Activated CD4-positive, alpha-beta T cell treated with anti-CD3 and anti-CD28 coated beads, Interleukin-2, amount 50 U/mL, for 48 hours (primary cell): ENCODE measurements around the gene SEH1L.
A peak's percentile ranks its signal among the peaks of the same experiment; 100 is the strongest.
"Not testable (repeated sequence)": the region's sequence is repeated elsewhere in the genome, so short reads cannot be mapped to it uniquely, and the experiment has no call there.

Experiments
- DNase-seq, 2 experiments: peaks; one replicate each; pipeline ENCODE4 v3.0.0-alpha.2; 2020

The SEH1L gene, protein sequence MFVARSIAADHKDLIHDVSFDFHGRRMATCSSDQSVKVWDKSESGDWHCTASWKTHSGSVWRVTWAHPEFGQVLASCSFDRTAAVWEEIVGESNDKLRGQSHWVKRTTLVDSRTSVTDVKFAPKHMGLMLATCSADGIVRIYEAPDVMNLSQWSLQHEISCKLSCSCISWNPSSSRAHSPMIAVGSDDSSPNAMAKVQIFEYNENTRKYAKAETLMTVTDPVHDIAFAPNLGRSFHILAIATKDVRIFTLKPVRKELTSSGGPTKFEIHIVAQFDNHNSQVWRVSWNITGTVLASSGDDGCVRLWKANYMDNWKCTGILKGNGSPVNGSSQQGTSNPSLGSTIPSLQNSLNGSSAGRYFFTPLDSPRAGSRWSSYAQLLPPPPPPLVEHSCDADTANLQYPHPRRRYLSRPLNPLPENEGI

DNA sequence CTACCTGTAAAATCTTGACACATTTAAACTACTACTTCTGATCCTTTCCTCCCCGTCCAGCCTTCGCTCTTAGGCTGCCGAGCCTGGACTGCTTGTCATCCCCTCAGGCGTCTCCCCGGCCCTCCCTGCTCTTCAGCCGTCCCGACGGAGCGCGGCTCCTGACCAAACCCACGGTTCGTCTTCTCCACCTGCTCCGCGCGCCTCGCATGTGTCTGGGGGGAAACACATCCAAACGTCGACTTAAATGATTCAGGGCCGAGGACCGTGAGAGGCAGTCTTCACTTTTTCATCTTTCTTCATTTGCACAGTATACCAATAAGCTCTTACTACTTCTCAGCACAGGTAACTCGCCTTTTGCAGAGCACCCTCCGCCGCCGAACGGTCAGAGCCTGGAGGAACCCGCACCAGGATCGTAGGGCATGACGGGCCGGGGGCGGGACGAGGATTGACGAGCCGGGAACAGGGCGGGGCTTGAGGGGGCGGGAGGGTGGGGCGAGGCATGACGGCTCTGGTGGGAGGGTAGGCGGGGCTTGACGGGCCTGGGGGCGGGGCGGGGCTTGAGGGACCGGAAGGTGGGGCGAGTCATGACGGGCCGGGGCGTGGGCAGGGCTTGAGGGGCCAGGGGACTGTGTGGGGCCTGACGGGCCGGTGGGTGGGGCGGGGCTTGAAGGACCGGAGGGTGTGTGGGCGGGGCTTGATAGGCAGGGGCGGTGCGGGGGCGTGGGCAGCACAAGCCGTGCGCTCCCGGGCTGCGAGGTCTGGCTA lies at the start of gene SEH1L:
SEH1L (plus strand) TSS at position 727 of the 765 bp plus-strand sequence. CDS start 111 bp downstream, outside the sequence.
- DNase-seq: peak; percentile 99 to 100

DNA sequence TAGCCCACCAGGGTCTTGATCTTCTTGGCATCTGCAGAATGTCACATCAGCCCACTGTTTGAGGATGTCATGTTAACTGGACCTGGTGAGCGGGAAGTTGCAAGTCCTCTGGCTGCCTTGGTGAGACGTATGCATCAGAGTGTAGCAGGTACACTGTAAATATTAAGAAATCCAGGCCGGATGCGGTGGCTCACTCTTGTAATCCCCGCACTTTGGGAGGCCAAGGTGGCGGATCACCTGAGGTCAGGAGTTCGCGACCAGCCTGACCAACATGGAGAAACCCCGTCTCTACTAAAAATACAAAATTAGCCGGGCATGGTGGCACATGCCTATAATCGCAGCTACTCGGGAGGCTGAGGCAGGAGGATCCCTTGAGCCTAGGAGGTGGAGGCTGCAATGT lies 46.6 kb upstream of the SEH1L start:
- DNase-seq: not testable (repeated sequence)

DNA sequence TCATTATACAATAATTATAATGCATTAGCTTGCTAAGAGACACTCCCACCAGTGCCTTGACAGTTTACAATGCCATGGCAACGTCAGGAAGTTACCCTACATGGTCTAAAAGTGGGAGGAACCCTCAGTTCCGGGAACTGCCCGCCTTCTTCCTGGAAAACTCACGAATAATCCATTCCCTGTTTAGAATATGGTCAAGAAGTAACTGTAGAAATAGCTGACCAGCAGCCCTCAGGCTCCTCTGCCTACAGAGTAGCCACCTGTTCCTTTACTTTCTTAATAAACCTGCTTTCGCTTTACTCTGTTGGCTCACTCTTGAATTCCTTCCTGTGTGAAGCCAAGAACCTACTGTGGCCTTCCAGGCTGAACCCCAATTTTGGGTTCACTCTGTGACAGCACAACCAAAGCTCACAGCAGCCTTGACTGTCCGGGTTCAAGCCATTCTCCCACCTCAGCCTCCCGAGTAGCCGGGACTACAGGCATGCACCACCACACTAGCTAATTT lies 43.7 kb upstream of the SEH1L start:
- peak; percentile 62 to 63 for DNase-seq

DNA sequence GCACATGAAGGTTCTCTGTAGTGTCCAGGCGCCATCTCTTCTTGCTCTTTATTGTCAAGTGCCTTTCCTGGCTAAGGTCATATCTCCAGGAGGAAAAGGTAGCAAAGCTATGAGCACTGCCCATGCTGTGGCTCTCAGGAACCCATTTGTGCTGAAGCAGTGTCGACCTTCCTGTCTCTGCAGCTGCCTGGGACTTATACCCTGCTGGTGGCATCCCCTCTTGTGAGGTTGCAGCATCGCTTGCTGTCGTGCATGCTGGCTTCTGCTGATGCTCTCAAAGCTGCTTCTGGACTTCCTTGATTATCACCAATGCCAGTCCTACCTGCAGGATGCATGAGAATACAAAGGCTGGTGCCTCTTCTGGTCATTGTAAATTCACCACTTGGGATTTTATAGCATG lies 41.7 kb upstream of the SEH1L start:
- DNase-seq: no peak

DNA sequence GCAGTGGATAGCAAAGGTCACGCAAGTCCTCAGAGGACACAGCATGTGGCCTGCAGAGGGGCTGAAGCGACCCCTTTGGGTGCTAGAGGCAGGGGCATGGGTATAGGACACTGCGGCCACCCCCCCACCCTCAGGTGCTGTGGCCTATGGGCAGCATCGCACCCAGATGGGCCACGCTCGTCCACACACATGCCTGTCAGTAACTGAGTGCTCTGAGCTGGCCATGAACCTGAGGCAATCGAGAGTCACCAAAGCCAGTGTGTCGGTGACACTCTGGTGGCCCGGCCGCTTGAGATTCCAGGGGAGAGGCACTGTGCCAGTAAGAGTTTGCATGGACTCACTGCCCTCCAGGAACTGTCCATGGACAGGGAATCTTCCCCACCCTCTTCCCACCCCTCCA lies 41.0 kb upstream of the SEH1L start:
- no peak for DNase-seq

DNA sequence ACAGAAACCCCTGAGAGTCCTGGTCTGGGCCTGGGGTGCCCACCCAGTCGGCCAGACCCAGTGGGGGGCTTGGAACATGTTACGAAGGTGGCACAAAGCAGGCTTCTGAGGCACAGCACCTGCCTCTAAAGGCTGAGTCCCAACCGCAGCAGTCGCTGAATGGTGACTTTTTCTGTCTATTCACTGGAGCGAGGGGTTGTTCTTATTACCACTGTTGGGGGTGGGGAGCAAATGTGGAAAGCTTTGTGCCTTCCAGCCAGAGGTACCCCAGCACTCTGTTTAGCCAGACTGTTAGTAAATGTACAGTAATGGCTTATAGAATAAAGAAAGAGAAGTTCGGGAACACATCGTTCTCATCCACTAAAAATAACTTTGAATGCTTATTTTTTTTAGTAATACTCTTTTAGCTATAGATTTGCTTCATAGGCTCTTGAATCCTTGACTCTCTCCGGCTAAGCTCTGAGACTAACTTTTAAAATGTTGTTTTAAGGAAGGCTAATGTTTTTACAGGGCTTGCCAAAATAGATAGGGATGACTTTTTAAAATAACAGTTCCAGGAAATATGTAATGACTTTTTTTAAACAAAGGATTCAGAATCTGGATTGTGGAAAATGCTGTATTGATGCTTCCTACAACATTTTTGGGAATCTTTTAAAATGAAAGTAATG lies 40.4 kb upstream of the SEH1L start:
- no peak for DNase-seq

DNA sequence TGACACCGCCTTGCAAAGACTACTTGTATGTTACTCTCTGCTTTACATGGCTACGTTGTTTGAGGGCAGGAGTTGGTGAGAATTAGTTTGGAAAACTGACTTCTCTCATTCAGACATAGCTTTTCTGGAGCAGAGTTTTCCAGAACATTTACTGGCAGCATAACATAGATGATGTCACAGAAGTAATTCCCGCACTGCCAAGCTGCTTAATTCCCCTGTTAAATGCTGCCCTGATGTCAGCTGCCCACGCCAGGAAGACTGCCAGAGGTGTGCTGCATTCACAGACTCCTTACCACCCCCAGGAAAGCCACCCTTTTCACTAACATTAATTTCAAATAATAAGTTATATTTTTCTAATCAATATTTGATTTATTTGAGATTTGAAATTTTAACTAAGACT lies 39.1 kb upstream of the SEH1L start:
- DNase-seq: no peak

DNA sequence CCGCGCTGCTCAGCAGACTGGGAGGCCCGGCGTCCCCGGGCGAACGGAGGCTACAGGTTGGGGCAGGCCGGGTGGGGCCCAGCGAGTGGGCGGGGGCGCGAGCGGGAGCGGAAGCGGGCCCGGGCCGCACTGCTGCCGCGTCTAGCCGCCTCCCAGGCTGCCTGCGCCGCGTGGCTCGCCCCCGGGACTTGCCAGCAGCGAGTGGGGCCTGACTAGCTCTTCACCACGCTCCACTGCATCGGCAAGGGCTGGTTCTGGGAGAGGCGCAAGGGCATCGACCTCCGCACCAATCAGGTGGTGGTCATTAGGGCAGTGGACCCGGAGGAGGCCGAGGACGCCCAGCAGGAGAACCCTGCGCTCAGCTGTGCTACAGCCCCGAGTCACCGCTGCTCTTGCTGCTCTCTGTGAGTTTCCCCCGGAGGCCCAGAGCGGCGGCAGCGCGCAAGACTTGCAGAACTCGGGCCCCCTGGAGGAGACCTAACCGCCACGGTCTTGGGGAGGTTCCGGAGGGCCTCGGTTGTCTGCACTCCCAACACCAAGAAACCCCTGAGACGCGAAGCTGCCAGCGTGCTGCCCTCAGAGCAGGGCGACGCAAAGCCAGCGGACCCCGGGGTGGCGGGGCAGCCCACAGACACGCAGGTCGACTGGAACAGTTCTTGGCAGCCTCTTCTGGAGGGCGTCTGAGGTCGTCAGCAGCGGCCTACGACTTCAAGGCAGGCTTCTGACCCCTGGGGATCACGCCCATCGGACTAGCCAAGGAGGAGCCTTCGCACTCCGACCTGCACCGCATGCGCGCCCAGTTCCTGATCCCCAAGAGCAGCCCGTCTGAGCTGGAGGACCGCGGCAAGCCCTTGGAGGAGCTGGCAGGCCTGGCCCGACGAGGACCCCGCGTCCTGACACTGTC lies 36.5 kb upstream of the SEH1L start:
- DNase-seq: peak; percentile 58 to 68

DNA sequence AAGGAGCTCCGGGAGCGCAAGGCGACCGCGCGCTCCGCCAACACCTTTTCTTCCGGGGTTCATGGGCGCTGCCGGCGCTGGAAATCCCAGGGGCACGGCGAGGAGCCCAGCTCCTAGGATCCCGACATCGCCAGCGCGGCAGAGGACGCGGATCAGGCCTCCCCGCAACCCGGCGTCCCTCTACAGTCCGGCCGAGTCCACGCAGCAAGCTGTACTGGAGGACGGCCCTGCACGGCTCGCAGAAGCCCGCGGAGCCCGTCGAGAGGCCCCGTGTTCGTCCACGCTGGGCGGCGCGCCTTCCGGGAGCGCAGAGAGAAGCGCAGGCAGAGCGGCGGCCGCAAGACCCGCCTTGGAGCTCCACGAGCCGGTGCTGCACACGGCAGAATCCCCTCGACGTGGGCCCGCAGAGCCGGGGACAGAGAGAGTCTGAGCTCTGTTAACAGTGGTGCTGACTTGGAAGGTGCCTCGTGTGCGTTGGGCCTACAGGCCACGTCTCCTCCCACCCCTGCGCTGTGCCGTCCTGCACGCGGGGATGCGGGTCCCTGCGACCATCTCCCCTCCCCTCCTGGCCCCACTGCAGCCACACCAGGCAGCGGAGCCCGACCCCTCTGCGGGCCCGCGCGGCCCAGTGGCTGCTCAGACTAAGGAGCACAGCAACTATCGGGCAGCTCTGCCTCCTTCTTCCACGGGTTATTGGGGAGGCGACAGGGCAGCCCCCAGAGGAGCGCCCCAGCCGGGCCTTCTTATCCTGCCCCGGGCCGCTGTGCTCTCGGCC lies 35.7 kb upstream of the SEH1L start:
- DNase-seq: no peak

DNA sequence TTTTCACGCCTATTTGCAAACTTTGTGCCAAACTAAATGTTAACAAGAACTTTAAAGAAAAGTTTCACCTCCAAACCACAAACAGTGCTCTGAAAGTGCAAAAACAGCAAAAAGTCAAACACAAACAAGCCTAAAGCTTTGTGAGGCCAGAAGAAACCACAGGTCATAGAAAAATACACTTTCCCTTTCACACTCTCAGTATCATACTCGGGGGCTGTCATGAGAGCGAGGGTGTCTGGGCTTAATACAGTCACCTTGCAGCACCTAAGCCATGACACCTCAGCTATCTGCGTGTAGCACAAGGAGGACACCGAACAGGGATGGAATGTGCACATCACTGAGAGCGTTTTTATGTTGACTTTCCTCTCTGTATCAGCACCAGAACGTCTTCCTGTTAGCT lies 26.6 kb upstream of the SEH1L start:
- DNase-seq: peak; percentile 17 to 19

DNA sequence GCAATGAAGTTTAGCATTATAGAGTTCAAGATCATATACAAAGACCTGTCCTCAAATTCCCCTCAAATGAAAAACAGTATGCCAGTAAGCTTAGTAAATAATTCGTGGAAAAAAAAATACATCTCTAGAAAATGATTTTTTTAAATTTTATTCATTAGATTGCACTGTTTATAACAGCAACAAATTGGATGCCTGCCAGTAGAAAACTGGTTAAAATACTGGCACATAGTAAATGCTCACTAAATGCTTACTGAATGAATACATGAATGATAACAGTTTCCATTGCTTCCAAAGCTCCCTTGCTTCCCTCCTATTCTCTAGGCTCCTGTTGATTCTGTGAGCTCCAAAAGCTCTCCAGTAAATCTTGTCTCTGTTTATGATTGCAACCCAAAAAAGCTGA lies 25.5 kb upstream of the SEH1L start:
- DNase-seq: no peak

DNA sequence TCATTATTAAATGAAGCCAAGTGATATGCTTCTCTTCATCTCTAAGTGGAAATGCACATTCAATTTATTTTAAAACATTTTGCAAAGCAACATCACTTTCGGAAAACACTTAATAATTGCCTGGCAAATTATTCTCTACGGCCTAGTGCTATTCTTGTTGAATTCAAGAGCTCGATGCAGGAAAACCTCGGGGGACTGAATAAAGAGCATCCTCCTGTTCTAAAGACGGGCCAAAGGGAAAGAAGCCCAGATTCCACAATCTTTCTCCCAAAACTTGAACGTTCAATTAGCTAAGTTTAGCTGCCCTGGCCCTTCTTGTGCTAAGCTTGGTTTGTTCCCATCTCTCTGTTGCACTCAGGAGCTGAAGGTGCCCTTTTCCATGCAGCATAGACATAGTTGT lies 23.2 kb upstream of the SEH1L start:
- no peak for DNase-seq

DNA sequence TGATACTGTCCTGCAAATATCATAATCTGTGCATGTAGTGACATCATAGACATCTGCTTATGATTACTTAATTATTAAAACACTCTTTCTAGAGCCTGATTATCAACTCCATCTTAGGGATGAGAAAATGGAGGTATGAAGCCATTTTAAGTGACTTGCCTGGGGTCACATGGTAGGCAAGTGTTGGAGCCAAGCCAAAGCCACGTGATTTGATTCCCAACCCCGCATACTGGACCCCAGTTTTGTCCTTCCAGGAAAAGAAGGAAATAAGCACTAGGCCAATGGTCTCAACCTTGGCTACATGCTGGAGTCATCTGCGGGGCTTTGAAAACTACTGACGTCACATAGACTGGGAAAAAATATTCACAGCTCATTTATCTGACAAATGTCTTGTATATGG lies 19.6 kb upstream of the SEH1L start:
- no peak for DNase-seq

DNA sequence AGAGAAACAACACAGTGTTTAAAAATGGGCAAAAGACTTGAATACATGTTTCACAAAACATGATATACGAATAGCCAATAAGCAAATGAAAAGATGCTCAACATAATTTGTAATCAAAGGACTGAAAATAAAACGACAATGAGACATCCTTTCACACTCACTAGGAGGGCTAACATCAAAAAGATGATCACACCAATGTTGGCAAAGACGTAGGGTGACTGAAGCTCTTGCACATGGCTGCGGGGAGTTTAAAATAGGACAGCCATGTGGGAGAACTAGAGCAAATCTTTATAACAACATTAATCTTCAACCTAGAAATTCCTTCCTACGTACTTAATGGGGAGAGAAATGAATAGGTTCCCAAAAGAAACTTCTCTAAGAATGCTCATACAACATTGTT lies 19.2 kb upstream of the SEH1L start:
- DNase-seq: no peak

DNA sequence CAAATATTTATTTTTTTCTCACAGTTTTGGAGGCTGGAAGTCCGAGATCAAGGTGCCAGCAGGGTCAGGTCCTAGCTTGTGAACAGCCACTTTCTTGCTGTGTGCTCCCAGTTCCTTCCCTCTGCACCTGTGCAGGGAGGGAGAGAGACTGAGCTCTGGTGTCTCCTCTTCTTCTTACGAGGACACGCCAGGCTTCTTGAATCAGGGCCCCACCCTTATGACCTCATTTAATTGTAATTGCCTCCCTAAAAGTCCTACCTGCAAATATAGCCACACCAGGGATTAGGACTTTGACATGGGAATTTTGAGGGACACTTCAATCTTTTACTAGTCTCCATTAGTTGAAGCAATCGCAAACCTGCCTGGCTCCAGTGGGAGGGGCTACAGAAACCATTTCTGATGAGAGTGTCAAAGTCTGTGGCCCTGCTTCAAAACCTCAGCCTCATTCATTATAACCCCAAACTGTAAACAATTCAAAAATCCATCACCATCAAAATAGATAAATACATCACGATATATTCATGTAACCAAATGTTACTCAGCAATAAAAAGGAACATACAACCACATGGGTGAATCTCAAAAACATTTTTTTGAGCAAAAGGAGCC lies 18.2 kb upstream of the SEH1L start:
- no peak for DNase-seq

DNA sequence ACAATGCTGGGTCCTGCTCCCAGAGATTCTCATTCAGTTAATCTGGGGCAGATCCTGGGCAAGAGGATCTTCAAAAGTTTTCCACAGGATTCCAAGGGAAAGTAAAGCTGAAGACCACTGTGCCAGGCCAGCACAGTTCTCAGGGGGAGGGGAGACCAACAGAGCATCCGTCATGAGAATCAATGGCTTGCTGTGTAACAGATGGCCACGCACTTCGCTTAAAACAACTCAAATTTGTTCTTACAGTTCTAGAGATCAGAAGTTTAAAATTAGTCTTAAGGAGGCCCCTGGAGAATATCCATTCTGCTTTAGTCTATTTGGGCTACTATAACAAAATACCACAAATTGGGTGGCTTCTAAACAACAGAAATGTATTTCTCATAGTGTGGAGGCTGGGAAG lies 17.4 kb upstream of the SEH1L start:
- DNase-seq: no peak

DNA sequence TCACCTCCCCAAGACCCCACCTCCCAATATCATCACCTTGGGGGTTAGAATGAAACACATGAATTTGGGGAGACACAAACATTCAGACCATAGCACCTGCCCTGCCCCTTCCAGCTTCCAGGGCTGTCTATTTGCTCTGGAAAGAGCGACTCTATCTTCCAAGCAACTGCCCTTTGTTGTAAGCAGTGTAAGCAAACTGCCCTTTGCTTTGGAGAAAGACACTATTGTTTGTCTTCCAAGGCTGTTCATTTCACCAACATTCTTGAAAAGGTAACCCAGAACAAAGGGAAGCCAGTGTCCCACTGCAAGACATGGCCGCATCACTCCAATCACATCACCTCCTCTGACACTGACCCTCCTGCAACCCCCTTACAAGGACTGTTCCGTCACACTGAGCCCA lies 16.9 kb upstream of the SEH1L start:
- DNase-seq: no peak

DNA sequence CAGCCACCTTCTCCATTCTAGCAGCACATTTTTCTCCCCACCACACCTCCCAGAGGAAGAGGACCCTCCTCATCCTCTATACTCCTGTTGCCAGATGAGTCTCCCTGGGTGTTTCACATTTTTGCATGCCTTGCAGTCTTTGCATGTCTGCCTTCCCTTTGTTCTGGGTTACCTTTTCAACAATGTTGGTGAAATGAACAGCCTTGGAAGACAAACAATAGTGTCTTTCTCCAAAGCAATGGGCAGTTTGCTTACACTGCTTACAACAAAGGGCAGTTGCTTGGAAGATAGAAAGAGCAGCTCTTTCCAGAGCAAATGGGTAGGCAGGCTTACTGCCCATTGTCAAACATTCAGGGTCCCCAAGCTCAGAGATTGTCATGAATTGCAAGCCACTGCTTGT lies 14.5 kb upstream of the SEH1L start:
- no peak for DNase-seq

DNA sequence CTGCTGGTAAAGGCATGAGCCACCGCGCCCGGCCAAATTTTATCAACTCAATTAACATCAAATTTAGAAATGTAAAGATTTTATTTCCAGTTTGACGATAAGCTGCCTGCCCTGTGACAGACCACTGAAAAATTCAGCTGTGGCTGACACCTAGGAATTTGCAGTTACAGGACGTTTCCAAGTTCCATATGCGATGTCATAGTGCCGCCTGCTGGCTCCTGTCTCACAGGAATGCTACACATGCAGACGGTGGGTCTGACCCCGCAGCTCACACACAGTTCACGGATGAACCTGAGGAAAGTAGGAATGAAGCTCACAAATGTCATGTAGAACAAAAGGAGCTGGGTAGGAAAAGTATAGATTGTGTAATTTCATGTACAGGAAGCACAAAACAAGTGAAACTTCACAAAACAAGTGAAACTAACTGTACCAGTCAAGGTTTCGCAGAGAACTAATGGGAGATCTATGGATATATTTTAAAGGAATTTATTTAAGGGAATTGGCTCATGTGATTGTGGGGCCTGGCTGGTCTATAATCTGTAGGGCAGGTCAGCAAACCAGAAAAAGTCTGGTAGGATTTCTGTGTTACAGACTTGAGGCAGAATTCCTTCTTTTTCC lies 13.2 kb upstream of the SEH1L start:
- peak; percentile 80 to 84 for DNase-seq

DNA sequence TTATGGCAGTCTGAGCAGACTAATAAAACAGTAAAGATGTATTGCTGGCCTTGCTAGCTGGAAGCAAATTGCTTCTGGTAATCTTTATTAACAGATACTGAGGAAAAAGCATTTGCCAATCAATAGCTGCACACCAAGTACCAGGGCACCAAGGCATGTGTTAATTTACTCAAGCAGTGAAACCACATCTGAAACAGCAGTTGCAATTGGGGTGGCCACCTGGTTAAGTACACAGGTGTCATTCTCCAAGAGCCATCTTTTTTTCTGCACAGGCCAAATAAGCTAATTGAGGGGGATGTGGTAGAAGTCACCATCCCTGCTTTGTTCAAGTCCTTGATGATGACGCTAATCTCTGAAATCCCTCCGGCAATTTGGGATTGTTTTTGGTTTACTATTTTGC lies 8.6 kb upstream of the SEH1L start:
- no peak for DNase-seq

DNA sequence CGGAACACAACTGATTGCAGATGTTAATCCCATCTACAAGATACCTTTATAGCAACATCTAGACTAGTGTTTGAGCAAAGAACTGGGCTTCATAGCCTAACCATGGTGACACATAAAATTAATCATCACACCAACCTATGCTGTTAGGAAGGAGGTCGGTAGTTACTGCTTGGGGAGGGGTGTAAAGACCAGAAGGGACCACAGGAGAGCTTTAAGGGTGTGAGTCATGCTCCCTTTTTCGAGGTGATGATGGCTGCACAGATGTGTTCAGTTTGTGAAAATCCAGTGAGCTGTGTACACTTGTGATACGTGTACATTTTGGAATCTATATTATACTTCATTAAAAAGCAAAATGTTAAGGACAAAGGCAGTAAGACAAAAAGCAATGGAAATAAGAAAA lies 4.6 kb upstream of the SEH1L start:
- no peak for DNase-seq
